GM12878 (cell line): ENCODE results near the gene DYNC2LI1. TPM values are rescaled to one million over a fixed set of nuclear protein-coding genes. Genes with fewer than 3 reads are reported as not detected.

Experiments used
- ATAC-seq: fragments of 200-7000 bp; cut with Tn5 transposase; 3 replicates; pipeline ENCODE4 v1.9.1; 2020; ENCODE audit warnings: mild to moderate bottlenecking, moderate library complexity
- BruUV-seq: library from RNA; stranded (reverse); fragments of 400-500 nt; replicated peaks from 2 replicates; lab custom pipeline; 2021; lab: Mats Ljungman, UMichigan
- CTCF ChIA-PET: fragments of 300-600 bp; sonication (Branson Sonifier 250); formaldehyde crosslinking; extraction: SDS; loops from one replicate; lab custom pipeline; 2021; ENCODE audit warnings: inconsistent platforms; lab: Yijun Ruan, JAX
- POLR2A ChIA-PET: fragments of 350-600 bp; formaldehyde crosslinking; extraction: SDS; loops from one replicate; lab custom pipeline; 2021; ENCODE audit warnings: inconsistent platforms; lab: Charles Lee
- RAD21 ChIA-PET: fragments of 300-600 bp; sonication (Branson Sonifier 250); formaldehyde crosslinking; loops from one replicate; lab custom pipeline; 2023; ENCODE audit warnings: antibody characterized with exemption; ENCODE audit not compliant: unreplicated experiment; lab: Charles Lee
- SMC1A ChIA-PET: fragments of 300-600 bp; sonication (Branson Sonifier 250); formaldehyde crosslinking; loops from one replicate; lab custom pipeline; 2023; ENCODE audit not compliant: unreplicated experiment, uncharacterized antibody; lab: Charles Lee
- DNase-seq: peaks from one replicate; pipeline ENCODE4 v3.0.0-alpha.2; 2011; ENCODE audit warnings: low read depth, low spot score
- FAIRE-seq: peaks from 3 replicates; lab custom pipeline; 2011; peaks lifted over from hg19 to GRCh38; lab: Jason Lieb, UNC
- H2AFZ ChIP-seq: 2 replicates; pipeline ENCODE4 v1.6.0; 2011; ENCODE audit warnings: low read depth, low read length, control low read depth; ENCODE audit not compliant: control insufficient read depth
- H3K27ac ChIP-seq: 2 replicates; pipeline ENCODE4 v1.5.1; 2011; ENCODE audit warnings: control low read depth; ENCODE audit not compliant: control insufficient read depth, insufficient read depth
- H3K27me3 ChIP-seq, 2 experiments: replicated peaks in 1 of 2; 2 replicates each; pipeline versions ENCODE4 v1.6.0 to v1.6.1; 2011; ENCODE audit warnings: low read length in 1 of 2; ENCODE audit not compliant: control insufficient read depth in 2 of 2, insufficient read depth in 2 of 2
- H3K36me3 ChIP-seq, 2 experiments: 2 replicates each; pipeline ENCODE4 v1.5.1; 2011; ENCODE audit warnings: low read length in 1 of 2; ENCODE audit not compliant: control insufficient read depth in 2 of 2, insufficient read depth in 2 of 2
- H3K4me1 ChIP-seq: 2 replicates; pipeline ENCODE4 v1.6.1; 2011; ENCODE audit warnings: mild to moderate bottlenecking, low read length, moderate library complexity, mixed read lengths; ENCODE audit not compliant: control insufficient read depth, insufficient read depth
- H3K4me2 ChIP-seq: 2 replicates; pipeline ENCODE4 v1.6.0; 2011; ENCODE audit warnings: control low read depth; ENCODE audit not compliant: control insufficient read depth, insufficient read depth
- H3K4me3 ChIP-seq: fragments of 200-600 bp; sonication (generic); 2 replicates; pipeline ENCODE4 v1.5.1; 2016
- H3K79me2 ChIP-seq: 2 replicates; pipeline ENCODE4 v1.6.0; 2011; ENCODE audit warnings: low read length; ENCODE audit not compliant: control insufficient read depth, insufficient read depth
- H3K9ac ChIP-seq: 2 replicates; pipeline ENCODE4 v1.8.0; 2011; ENCODE audit warnings: low read length, control low read depth, mixed read lengths; ENCODE audit not compliant: control insufficient read depth, insufficient read depth
- H3K9me3 ChIP-seq: replicated peaks from 3 replicates; pipeline ENCODE4 v1.5.1; 2011; ENCODE audit warnings: mild to moderate bottlenecking, low read length; ENCODE audit not compliant: control insufficient read depth, insufficient read depth
- H4K20me1 ChIP-seq: 2 replicates; pipeline ENCODE4 v1.6.0; 2011; ENCODE audit not compliant: control insufficient read depth, insufficient read depth
- CEBPZ ChIP-seq: fragments of 150-350 bp; IDR thresholded peaks from 2 replicates; pipeline ENCODE4 v1.6.1; 2016; ENCODE audit warnings: low read depth, low read length
- ESRRA ChIP-seq: IDR thresholded peaks from 2 replicates; pipeline ENCODE4 v1.6.1; 2012; ENCODE audit warnings: mild to moderate bottlenecking, low read length, improper control_type of control experiment
- FOS ChIP-seq: IDR thresholded peaks from 3 replicates; pipeline ENCODE4 v1.6.1; 2011; ENCODE audit warnings: borderline replicate concordance; ENCODE audit not compliant: insufficient read length; ENCODE audit errors: extremely low read depth
- POLR2AphosphoS2 ChIP-seq: IDR thresholded peaks from 2 replicates; pipeline ENCODE4 v1.6.1; 2011; ENCODE audit warnings: low read depth, mild to moderate bottlenecking, low read length, improper control_type of control experiment, moderate library complexity
- PRDM15 ChIP-seq: fragments of 450-650 bp; formaldehyde crosslinking; IDR thresholded peaks from 2 replicates; pipeline ENCODE4 v1.4.0; 2020; ENCODE audit warnings: mild to moderate bottlenecking, moderate library complexity
- RB1 ChIP-seq: fragments of 450-650 bp; formaldehyde crosslinking; IDR thresholded peaks from 2 replicates; pipeline ENCODE4 v1.6.1; 2017; ENCODE audit warnings: mild to moderate bottlenecking, borderline replicate concordance
- SMAD1 ChIP-seq: fragments of 450-650 bp; IDR thresholded peaks from 2 replicates; pipeline ENCODE4 v1.6.1; 2018; ENCODE audit warnings: mild to moderate bottlenecking, low read depth; ENCODE audit not compliant: partially characterized antibody
- SMC3 ChIP-seq: IDR thresholded peaks from 2 replicates; pipeline ENCODE4 v1.6.1; 2011; ENCODE audit warnings: low read length, improper control_type of control experiment, borderline replicate concordance
- ZZZ3 ChIP-seq: IDR thresholded peaks from 2 replicates; pipeline ENCODE4 v1.6.1; 2011; ENCODE audit warnings: low read depth; ENCODE audit not compliant: control insufficient read depth, insufficient read length
- WGBS: methylation state at CpG from one replicate; pipeline ENCODE4 v1.1.6; 2016; ENCODE audit warnings: low lambda C conversion rate; ENCODE audit not compliant: insufficient replicate concordance, insufficient coverage; ENCODE audit errors: missing lambda C conversion rate; 5-methylcytosine and 5-hydroxymethylcytosine counted together
- in situ Hi-C: fragments of 300-500 bp; cut with MboI; formaldehyde crosslinking; loops from 9 replicates; pipeline ENCODE4 v1.14.3; 2018; ENCODE audit warnings: mixed read lengths
- intact Hi-C: fragments of 100-400 bp; cut with micrococcal nuclease; formaldehyde crosslinking; loops from one replicate; pipeline ENCODE4 v1.14.2; 2022; ENCODE audit not compliant: unreplicated experiment
- polyA plus RNA-seq, 11 experiments: library from polyadenylated mRNA; depleted of rRNA in 4 of 11; unstranded in 6 of 11; stranded (reverse) in 5 of 11; fragments of >200 nt; fragmentation: Nextera tagmentation in 4 of 11; fragmentation: Illumina TruSeq in 1 of 11; extraction: Ambion mirVana in 4 of 11; extraction: Trizol in 1 of 11; gene quantifications; 1 replicate in 1 of 11; 2 replicates in 10 of 11; pipeline versions ENCODE4 v1.2.1 to v1.2.3, GENCODE V29; 2011 to 2016; ENCODE audit warnings: inconsistent platforms in 2 of 11, missing spikeins in 2 of 11, low read depth in 1 of 11
- total RNA-seq, 4 experiments: library from RNA; depleted of rRNA in 3 of 4; stranded (reverse); fragments of >200 nt in 3 of 4; fragmentation: Illumina TruSeq in 1 of 4; extraction: Trizol in 1 of 4; gene quantifications; 2 replicates each; pipeline versions ENCODE4 v1.2.1 to v1.2.3, GENCODE V29; 2013 to 2021
- TF ChIP-seq, protein P1 (sequence below): IDR thresholded peaks from 2 replicates; pipeline ENCODE4 v1.6.1; 2011; ENCODE audit warnings: low read depth, mild to moderate bottlenecking, low read length, moderate library complexity, borderline replicate concordance; ENCODE audit errors: extremely low read depth

The DYNC2LI1 gene
- total and polyA plus RNA-seq, 10 of the 15 experiments (the other 5 are each of a cell fraction or from before 2014, with no cell fraction given) = 9.5 to 27.3 (median 19.3) TPM

- ChIA-PET CTCF (no interaction called here), RAD21 (no interaction called here), SMC1A (interaction anchor here (0.7 kb wide), 1 partner anchor 8 kb away, joined by 3 read pairs; no protein-coding TSS in a partner anchor), POLR2A (interaction anchor here (0.6 kb wide), 2 partner anchors 73 to 680 kb away, joined by 3 read pairs; no protein-coding TSS in a partner anchor)
- no peak for DNase-seq
- no peak overlapping the region for H3K9ac ChIP-seq
- H2AFZ ChIP-seq = no peak overlapping the region
- ATAC-seq = no peak
- TF ChIP-seq POLR2AphosphoS2 = no peak
- TF ChIP-seq, protein P1, sequence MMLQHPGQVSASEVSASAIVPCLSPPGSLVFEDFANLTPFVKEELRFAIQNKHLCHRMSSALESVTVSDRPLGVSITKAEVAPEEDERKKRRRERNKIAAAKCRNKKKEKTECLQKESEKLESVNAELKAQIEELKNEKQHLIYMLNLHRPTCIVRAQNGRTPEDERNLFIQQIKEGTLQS = no peak
- no peak for TF ChIP-seq ESRRA
- TF ChIP-seq SMC3 = no peak
- no peak for TF ChIP-seq SMAD1
- FAIRE-seq = no peak
- H4K20me1 ChIP-seq = no peaks in the 10 kb centered on the region
- H3K9me3 ChIP-seq = no peaks in the 10 kb centered on the region
- no peak overlapping the region for H3K4me2 ChIP-seq
- intact Hi-C loops = no loop called here
- H3K79me2 ChIP-seq = no peaks in the 10 kb centered on the region
- H3K27ac ChIP-seq = no peak overlapping the region
- no TSS peak for BruUV-seq
- H3K36me3 ChIP-seq = no peaks in the 10 kb centered on the region
- in situ Hi-C loops = no loop called here
- no peak overlapping the region for H3K4me3 ChIP-seq
- peaks cover 0 to 3% of the 10 kb centered on the region in 2 experiments; a peak in 1 of 4 replicates for H3K27me3 ChIP-seq
- no peaks in the 10 kb centered on the region for H3K4me1 ChIP-seq
Observed at GRCh38 chr2:43752302-43752701, 21.5 kb upstream of the DYNC2LI1 start.

- BruUV-seq = no TSS peak
- no peaks in the 10 kb centered on the region for H3K9me3 ChIP-seq
- ChIA-PET SMC1A (no interaction called here), CTCF (no interaction called here), POLR2A (no interaction called here), RAD21 (no interaction called here)
- no peaks in the 10 kb centered on the region for H4K20me1 ChIP-seq
- no peak overlapping the region for H2AFZ ChIP-seq
- no peak for FAIRE-seq
- H3K27me3 ChIP-seq = peaks cover 0 to 3% of the 10 kb centered on the region in 2 experiments; a peak in 1 of 4 replicates
- intact Hi-C loops = no loop called here
- no peaks in the 10 kb centered on the region for H3K36me3 ChIP-seq
- H3K9ac ChIP-seq = no peak overlapping the region
- no peak for DNase-seq
- ATAC-seq = no peak
- H3K4me3 ChIP-seq = no peak overlapping the region
- 48% methylated on average over 7 of the region's 7 CpGs for WGBS
- no peaks in the 10 kb centered on the region for H3K79me2 ChIP-seq
- no peaks in the 10 kb centered on the region for H3K4me1 ChIP-seq
- H3K4me2 ChIP-seq = no peak overlapping the region
- H3K27ac ChIP-seq = no peak overlapping the region
- in situ Hi-C loops = no loop called here
- TF ChIP-seq CEBPZ = no peak
- no peak for TF ChIP-seq RB1
- no peak for TF ChIP-seq PRDM15 (CRISPR knock-in tag)
- no peak for TF ChIP-seq FOS
- no peak for TF ChIP-seq ZZZ3
Observed at GRCh38 chr2:43754180-43754579, 19.7 kb upstream of the DYNC2LI1 start.
